SK-N-SH (cell line): ENCODE results near the gene SLC1A3. TPM values are rescaled to one million over a fixed set of nuclear protein-coding genes. Genes with fewer than 3 reads are reported as not detected.

Experiments
- CTCF ChIA-PET: fragments of 300-600, 350-600 bp; formaldehyde crosslinking; extraction: SDS; loops from one replicate; lab custom pipeline; 2021; lab: Yijun Ruan, JAX
- POLR2A ChIA-PET: fragments of 350-600 bp; sonication (Branson Sonifier 250); formaldehyde crosslinking; extraction: SDS; loops from one replicate; lab custom pipeline; 2020; ENCODE audit warnings: antibody characterized with exemption, inconsistent platforms; lab: Yijun Ruan, JAX
- DNase-seq: peaks from one replicate; pipeline ENCODE4 v3.0.0; 2012
- H2AFZ ChIP-seq: fragments of 200-600 bp; sonication (generic); 2 replicates; pipeline ENCODE4 v1.8.1; 2016; ENCODE audit warnings: antibody characterized with exemption, mild to moderate bottlenecking, low read depth
- H3F3A ChIP-seq: fragments of 200-600 bp; sonication (generic); replicated peaks from 2 replicates; pipeline ENCODE3; 2016; ENCODE audit warnings: antibody characterized with exemption, mild to moderate bottlenecking; ENCODE audit not compliant: insufficient read depth
- H3K27ac ChIP-seq, 2 experiments: fragments of 200-500 bp in 1 of 2; fragments of 200-600 bp in 1 of 2; sonication (Bioruptor generic) in 1 of 2; sonication (generic), shearing (Covaris generic) in 1 of 2; 2 replicates each; pipeline versions ENCODE4 v1.5.1 to v1.6.1; 2014 to 2016; ENCODE audit warnings: low read depth in 2 of 2, inconsistent platforms in 1 of 2, low read length in 1 of 2, mild to moderate bottlenecking in 1 of 2, mixed read lengths in 1 of 2
- H3K27me3 ChIP-seq: fragments of 200-600 bp; sonication (generic), shearing (Covaris generic); 2 replicates; pipeline ENCODE4 v1.6.1; 2016; ENCODE audit warnings: mixed run types; ENCODE audit not compliant: insufficient read depth
- H3K36me3 ChIP-seq, 2 experiments: fragments of 200-500 bp in 1 of 2; fragments of 200-600 bp in 1 of 2; sonication (Bioruptor generic) in 1 of 2; sonication (generic) in 1 of 2; replicated peaks in 1 of 2; 2 replicates each; pipeline versions ENCODE3 to v1.5.1; 2014 to 2016; ENCODE audit warnings: low read length in 1 of 2, mild to moderate bottlenecking in 1 of 2; ENCODE audit not compliant: insufficient read depth in 2 of 2, control insufficient read depth in 1 of 2
- H3K4me1 ChIP-seq, 2 experiments: fragments of 200-500 bp in 1 of 2; fragments of 200-600 bp in 1 of 2; sonication (Bioruptor generic) in 1 of 2; sonication (generic), shearing (Covaris generic) in 1 of 2; 2 replicates each; pipeline versions ENCODE4 v1.5.1 to v1.6.1; 2014 to 2016; ENCODE audit warnings: low read depth in 1 of 2, low read length in 1 of 2, mixed run types in 1 of 2; ENCODE audit not compliant: insufficient read depth in 2 of 2, control insufficient read depth in 1 of 2
- H3K4me2 ChIP-seq: fragments of 200-600 bp; sonication (generic), shearing (Covaris generic); 2 replicates; pipeline ENCODE4 v1.6.1; 2017; ENCODE audit warnings: mixed run types
- H3K4me3 ChIP-seq, 2 experiments: fragments of 200-500 bp in 1 of 2; fragments of 200-600 bp in 1 of 2; sonication (Bioruptor generic) in 1 of 2; sonication (generic), shearing (Covaris generic) in 1 of 2; 2 replicates each; pipeline versions ENCODE4 v1.5.1 to v1.8.1; 2014 to 2016; ENCODE audit warnings: low read depth in 2 of 2, inconsistent platforms in 1 of 2, low read length in 1 of 2, mild to moderate bottlenecking in 1 of 2, mixed read lengths in 1 of 2, moderate library complexity in 1 of 2
- H3K79me2 ChIP-seq: fragments of 200-600 bp; sonication (generic); 2 replicates; pipeline ENCODE4 v1.8.1; 2017; ENCODE audit warnings: mild to moderate bottlenecking; ENCODE audit not compliant: insufficient read depth
- H3K9ac ChIP-seq: fragments of 200-600 bp; sonication (generic); 2 replicates; pipeline ENCODE4 v1.6.1; 2017; ENCODE audit warnings: mixed run types
- H3K9me2 ChIP-seq: fragments of 200-600 bp; sonication (generic); 2 replicates; pipeline ENCODE4 v1.6.1; 2017; ENCODE audit warnings: mixed run types
- H3K9me3 ChIP-seq: fragments of 200-600 bp; sonication (generic); 2 replicates; pipeline ENCODE4 v1.6.1; 2017; ENCODE audit warnings: mixed run types, mild to moderate bottlenecking, moderate library complexity
- H4K20me1 ChIP-seq: fragments of 200-600 bp; sonication (generic); 2 replicates; pipeline ENCODE4 v1.6.1; 2017; ENCODE audit warnings: mild to moderate bottlenecking, mixed run types; ENCODE audit not compliant: insufficient read depth
- FOXJ3 ChIP-seq: sonication (generic); formaldehyde crosslinking; IDR thresholded peaks from 2 replicates; pipeline ENCODE4 v1.5.1; 2020; ENCODE audit warnings: mild to moderate bottlenecking, missing genetic modification reagents
- GABPA ChIP-seq: IDR thresholded peaks from 2 replicates; pipeline ENCODE4 v1.4.0; 2012; ENCODE audit warnings: low read depth, mild to moderate bottlenecking
- MXI1 ChIP-seq: IDR thresholded peaks from 2 replicates; pipeline ENCODE4 v1.6.1; 2012; ENCODE audit warnings: mild to moderate bottlenecking, low read depth, low read length, improper control_type of control experiment
- RAD21 ChIP-seq: IDR thresholded peaks from 2 replicates; pipeline ENCODE4 v1.6.1; 2012; ENCODE audit warnings: mild to moderate bottlenecking, low read length
- RFX5 ChIP-seq: IDR thresholded peaks from 2 replicates; pipeline ENCODE4 v1.6.1; 2012; ENCODE audit warnings: mild to moderate bottlenecking, improper control_type of control experiment, low read length
- RXRA ChIP-seq: IDR thresholded peaks from 2 replicates; pipeline ENCODE4 v1.4.0; 2012; ENCODE audit warnings: low read depth, mild to moderate bottlenecking, borderline replicate concordance
- SMC3 ChIP-seq: IDR thresholded peaks from 2 replicates; pipeline ENCODE4 v1.6.1; 2012; ENCODE audit warnings: low read depth, low read length, improper control_type of control experiment
- WGBS: methylation state at CpG from one replicate; pipeline ENCODE4 v1.1.6; 2017; ENCODE audit warnings: low lambda C conversion rate; 5-methylcytosine and 5-hydroxymethylcytosine counted together
- polyA plus RNA-seq, 3 experiments: library from polyadenylated mRNA; depleted of rRNA; stranded (reverse); fragments of >200 nt; gene quantifications; 2 replicates each; pipeline ENCODE4 v1.2.3, GENCODE V29; 2012
- TF ChIP-seq, protein P1 (sequence below): IDR thresholded peaks from 2 replicates; pipeline ENCODE4; 2012
- TF ChIP-seq, protein P2 (sequence below): IDR thresholded peaks from 2 replicates; pipeline ENCODE4 v1.6.1; 2012; ENCODE audit warnings: mild to moderate bottlenecking, low read depth, low read length, moderate library complexity
- TF ChIP-seq, protein P3 (sequence below): fragments of 150-350 bp; IDR thresholded peaks from 2 replicates; pipeline ENCODE4 v1.6.1; 2017; ENCODE audit warnings: antibody characterized with exemption, low read length, low read depth, borderline replicate concordance
- TF ChIP-seq, protein P4 (sequence below): fragments of 200-600 bp; sonication (generic); IDR thresholded peaks from 2 replicates; pipeline ENCODE4 v1.6.1; 2017; ENCODE audit warnings: antibody characterized with exemption, mild to moderate bottlenecking, moderate library complexity

The SLC1A3 gene
- polyA plus RNA-seq, 1 of the 3 experiments (the other 2 are of a cell fraction) = not detected

DNA sequence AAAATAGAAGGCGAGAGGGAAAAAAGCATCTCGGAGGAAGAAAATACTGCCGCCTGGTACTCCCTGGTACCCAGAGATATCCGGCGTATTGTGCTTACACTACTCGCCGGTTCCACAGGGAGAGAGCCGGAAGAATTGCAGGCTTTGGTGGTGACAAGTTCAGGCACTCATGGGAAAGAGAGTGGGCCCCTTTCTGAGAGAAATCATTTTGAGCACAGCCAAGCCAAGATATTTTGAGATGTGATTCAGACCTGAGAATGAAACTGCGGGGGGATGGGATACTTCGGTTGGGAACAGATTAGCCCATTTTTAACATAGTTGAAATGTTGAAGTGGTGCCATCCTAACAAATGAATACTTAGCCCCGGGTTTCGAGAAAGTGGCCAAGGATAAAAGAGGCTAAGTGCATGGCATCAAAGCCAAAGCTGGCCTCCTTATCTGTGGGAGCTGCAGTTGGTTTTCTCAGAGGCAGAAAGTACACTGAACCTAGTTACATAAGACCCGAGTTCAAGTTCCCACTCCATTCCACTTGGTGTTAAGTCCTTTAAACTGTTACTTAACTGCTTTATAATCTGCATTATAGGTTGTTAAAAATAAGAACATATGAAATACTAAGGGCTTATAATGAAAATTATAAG is 62.7 kb downstream of the SLC1A3 start:
- Histone ChIP-seq H3K27ac (no peak overlapping the region), H3K9me2 (no peaks in the 10 kb centered on the region), H3K4me3 (no peak overlapping the region), H3K9me3 (no peaks in the 10 kb centered on the region), H3K79me2 (no peaks in the 10 kb centered on the region), H3K36me3 (no peaks in the 10 kb centered on the region), H4K20me1 (no peaks in the 10 kb centered on the region), H3F3A (no peaks in the 10 kb centered on the region), H3K4me2 (no peak overlapping the region), H2AFZ (no peak overlapping the region), H3K27me3 (peaks cover 7% of the 10 kb centered on the region; the same call in 1 of the 2 replicates), H3K4me1 (no peaks in the 10 kb centered on the region), H3K9ac (no peak overlapping the region)
- ChIA-PET POLR2A (no interaction called here), CTCF (interaction anchor here (0.6 to 1.6 kb wide), 3 partner anchors 13 to 1647 kb away, joined by 3 to 4 read pairs (median 3); no protein-coding TSS in a partner anchor)
- WGBS = 49% methylated on average over 13 of the region's 13 CpGs
- TF ChIP-seq FOXJ3 = no peak
- TF ChIP-seq, protein P1, sequence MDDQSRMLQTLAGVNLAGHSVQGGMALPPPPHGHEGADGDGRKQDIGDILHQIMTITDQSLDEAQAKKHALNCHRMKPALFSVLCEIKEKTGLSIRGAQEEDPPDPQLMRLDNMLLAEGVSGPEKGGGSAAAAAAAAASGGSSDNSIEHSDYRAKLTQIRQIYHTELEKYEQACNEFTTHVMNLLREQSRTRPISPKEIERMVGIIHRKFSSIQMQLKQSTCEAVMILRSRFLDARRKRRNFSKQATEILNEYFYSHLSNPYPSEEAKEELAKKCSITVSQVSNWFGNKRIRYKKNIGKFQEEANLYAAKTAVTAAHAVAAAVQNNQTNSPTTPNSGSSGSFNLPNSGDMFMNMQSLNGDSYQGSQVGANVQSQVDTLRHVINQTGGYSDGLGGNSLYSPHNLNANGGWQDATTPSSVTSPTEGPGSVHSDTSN = no peak
- no peak for TF ChIP-seq RXRA
- TF ChIP-seq MXI1 = no peak
- TF ChIP-seq SMC3 = no peak
- TF ChIP-seq RAD21 = no peak
- TF ChIP-seq, protein P2, sequence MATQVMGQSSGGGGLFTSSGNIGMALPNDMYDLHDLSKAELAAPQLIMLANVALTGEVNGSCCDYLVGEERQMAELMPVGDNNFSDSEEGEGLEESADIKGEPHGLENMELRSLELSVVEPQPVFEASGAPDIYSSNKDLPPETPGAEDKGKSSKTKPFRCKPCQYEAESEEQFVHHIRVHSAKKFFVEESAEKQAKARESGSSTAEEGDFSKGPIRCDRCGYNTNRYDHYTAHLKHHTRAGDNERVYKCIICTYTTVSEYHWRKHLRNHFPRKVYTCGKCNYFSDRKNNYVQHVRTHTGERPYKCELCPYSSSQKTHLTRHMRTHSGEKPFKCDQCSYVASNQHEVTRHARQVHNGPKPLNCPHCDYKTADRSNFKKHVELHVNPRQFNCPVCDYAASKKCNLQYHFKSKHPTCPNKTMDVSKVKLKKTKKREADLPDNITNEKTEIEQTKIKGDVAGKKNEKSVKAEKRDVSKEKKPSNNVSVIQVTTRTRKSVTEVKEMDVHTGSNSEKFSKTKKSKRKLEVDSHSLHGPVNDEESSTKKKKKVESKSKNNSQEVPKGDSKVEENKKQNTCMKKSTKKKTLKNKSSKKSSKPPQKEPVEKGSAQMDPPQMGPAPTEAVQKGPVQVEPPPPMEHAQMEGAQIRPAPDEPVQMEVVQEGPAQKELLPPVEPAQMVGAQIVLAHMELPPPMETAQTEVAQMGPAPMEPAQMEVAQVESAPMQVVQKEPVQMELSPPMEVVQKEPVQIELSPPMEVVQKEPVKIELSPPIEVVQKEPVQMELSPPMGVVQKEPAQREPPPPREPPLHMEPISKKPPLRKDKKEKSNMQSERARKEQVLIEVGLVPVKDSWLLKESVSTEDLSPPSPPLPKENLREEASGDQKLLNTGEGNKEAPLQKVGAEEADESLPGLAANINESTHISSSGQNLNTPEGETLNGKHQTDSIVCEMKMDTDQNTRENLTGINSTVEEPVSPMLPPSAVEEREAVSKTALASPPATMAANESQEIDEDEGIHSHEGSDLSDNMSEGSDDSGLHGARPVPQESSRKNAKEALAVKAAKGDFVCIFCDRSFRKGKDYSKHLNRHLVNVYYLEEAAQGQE = no peak
- TF ChIP-seq GABPA = no peak
- TF ChIP-seq, protein P3, sequence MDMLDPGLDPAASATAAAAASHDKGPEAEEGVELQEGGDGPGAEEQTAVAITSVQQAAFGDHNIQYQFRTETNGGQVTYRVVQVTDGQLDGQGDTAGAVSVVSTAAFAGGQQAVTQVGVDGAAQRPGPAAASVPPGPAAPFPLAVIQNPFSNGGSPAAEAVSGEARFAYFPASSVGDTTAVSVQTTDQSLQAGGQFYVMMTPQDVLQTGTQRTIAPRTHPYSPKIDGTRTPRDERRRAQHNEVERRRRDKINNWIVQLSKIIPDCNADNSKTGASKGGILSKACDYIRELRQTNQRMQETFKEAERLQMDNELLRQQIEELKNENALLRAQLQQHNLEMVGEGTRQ = no peak
- TF ChIP-seq, protein P4, sequence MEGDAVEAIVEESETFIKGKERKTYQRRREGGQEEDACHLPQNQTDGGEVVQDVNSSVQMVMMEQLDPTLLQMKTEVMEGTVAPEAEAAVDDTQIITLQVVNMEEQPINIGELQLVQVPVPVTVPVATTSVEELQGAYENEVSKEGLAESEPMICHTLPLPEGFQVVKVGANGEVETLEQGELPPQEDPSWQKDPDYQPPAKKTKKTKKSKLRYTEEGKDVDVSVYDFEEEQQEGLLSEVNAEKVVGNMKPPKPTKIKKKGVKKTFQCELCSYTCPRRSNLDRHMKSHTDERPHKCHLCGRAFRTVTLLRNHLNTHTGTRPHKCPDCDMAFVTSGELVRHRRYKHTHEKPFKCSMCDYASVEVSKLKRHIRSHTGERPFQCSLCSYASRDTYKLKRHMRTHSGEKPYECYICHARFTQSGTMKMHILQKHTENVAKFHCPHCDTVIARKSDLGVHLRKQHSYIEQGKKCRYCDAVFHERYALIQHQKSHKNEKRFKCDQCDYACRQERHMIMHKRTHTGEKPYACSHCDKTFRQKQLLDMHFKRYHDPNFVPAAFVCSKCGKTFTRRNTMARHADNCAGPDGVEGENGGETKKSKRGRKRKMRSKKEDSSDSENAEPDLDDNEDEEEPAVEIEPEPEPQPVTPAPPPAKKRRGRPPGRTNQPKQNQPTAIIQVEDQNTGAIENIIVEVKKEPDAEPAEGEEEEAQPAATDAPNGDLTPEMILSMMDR = no peak
- no peak for TF ChIP-seq RFX5
- DNase-seq = no peak
